B cell (primary cell): ENCODE results near the gene RNF111. TPM values are rescaled to one million over a fixed set of nuclear protein-coding genes. Genes with fewer than 3 reads are reported as not detected.

ENCODE experiments used
- ATAC-seq: fragments of 200-7000 bp; cut with Tn5 transposase; one replicate; pipeline ENCODE4 v1.10.0; 2021; ENCODE audit warnings: low read depth, mild to moderate bottlenecking, moderate number of reproducible peaks, moderate library complexity
- CTCF ChIA-PET: fragments of 350-600 bp; sonication (Branson Sonifier 250); formaldehyde crosslinking; loops from one replicate; lab custom pipeline; 2021; ENCODE audit warnings: antibody characterized with exemption, inconsistent platforms; lab: Charles Lee
- POLR2A ChIA-PET: fragments of 350-600 bp; sonication (Branson Sonifier 250); formaldehyde crosslinking; loops from one replicate; lab custom pipeline; 2021; ENCODE audit warnings: antibody characterized with exemption; lab: Charles Lee
- DNase-seq: peaks from one replicate; pipeline ENCODE4 v3.0.0; 2013
- H2AFZ ChIP-seq: 2 replicates; pipeline ENCODE4 v1.6.1; 2012; ENCODE audit warnings: mild to moderate bottlenecking, low read depth, low read length; ENCODE audit not compliant: insufficient read depth, poor library complexity, severe bottlenecking
- H3K27ac ChIP-seq, 2 donors: 1 replicate in 1 of 2; 2 replicates in 1 of 2; pipeline ENCODE4 v1.5.1; 2012 to 2013; ENCODE audit warnings: low read length in 2 of 2, mild to moderate bottlenecking in 2 of 2, moderate library complexity in 1 of 2
- H3K27me3 ChIP-seq, 4 experiments: fragments of 200-600 bp in 1 of 4; sonication (generic) in 1 of 4; replicated peaks in 1 of 4; 1 replicate in 2 of 4; 2 replicates in 2 of 4; pipeline versions ENCODE4 v1.6.1 to v1.7.0; 2013 to 2016; ENCODE audit warnings: low read length in 3 of 4, mild to moderate bottlenecking in 2 of 4, mixed read lengths in 1 of 4, moderate library complexity in 1 of 4; ENCODE audit not compliant: insufficient read depth in 4 of 4, control insufficient read depth in 3 of 4; ENCODE audit errors: control extremely low read depth in 1 of 4
- H3K36me3 ChIP-seq, 2 experiments: replicated peaks in 1 of 2; 1 replicate in 1 of 2; 2 replicates in 1 of 2; pipeline versions ENCODE4 v1.6.1 to v1.7.1; 2013; ENCODE audit warnings: low read length in 1 of 2; ENCODE audit not compliant: insufficient read depth in 2 of 2, control insufficient read depth in 1 of 2; ENCODE audit errors: control extremely low read depth in 1 of 2, extremely low read depth in 1 of 2
- H3K4me1 ChIP-seq, 2 donors: fragments of 200-600 bp in 1 of 2; sonication (generic) in 1 of 2; 1 replicate in 1 of 2; 2 replicates in 1 of 2; pipeline versions ENCODE4 v1.5.1 to v1.6.1; 2013 to 2017; ENCODE audit warnings: low read length in 2 of 2; ENCODE audit not compliant: control insufficient read depth in 2 of 2, insufficient read depth in 2 of 2
- H3K4me2 ChIP-seq: replicated peaks from 2 replicates; pipeline ENCODE3; 2012; ENCODE audit warnings: mild to moderate bottlenecking, low read depth, low read length; ENCODE audit not compliant: poor library complexity, severe bottlenecking
- H3K4me3 ChIP-seq, 5 experiments: fragments of 200-600 bp in 1 of 5; sonication (generic) in 1 of 5; 1 replicate in 3 of 5; 2 replicates in 2 of 5; pipeline versions ENCODE4 v1.5.1 to v1.7.0; 2011 to 2016; ENCODE audit warnings: low read length in 4 of 5, mild to moderate bottlenecking in 4 of 5, low read depth in 2 of 5, control low read depth in 1 of 5, moderate library complexity in 1 of 5; ENCODE audit not compliant: insufficient read depth in 1 of 5; ENCODE audit errors: control extremely low read depth in 1 of 5, extremely low read depth in 1 of 5
- H3K79me2 ChIP-seq: fragments of 200-600 bp; sonication (generic); one replicate; pipeline ENCODE4 v1.6.0; 2016; ENCODE audit warnings: low read length; ENCODE audit not compliant: control insufficient read depth, insufficient read depth
- H3K9ac ChIP-seq: fragments of 200-600 bp; sonication (generic); 2 replicates; pipeline ENCODE4 v1.6.1; 2017; ENCODE audit warnings: mild to moderate bottlenecking, low read length, moderate library complexity
- H3K9me3 ChIP-seq, 3 donors: one replicate each; pipeline versions ENCODE4 v1.6.1 to v1.7.1; 2013; ENCODE audit warnings: low read length in 2 of 3; ENCODE audit not compliant: control insufficient read depth in 2 of 3, insufficient read depth in 1 of 3; ENCODE audit errors: control extremely low read depth in 1 of 3
- H4K20me1 ChIP-seq: 2 replicates; pipeline ENCODE4 v1.6.0; 2012; ENCODE audit warnings: mild to moderate bottlenecking, low read length; ENCODE audit not compliant: insufficient read depth, control insufficient read depth, poor library complexity, severe bottlenecking
- H3K27ac Mint-ChIP-seq: one replicate; pipeline ENCODE4 v1.8.0; 2021; ENCODE audit warnings: mixed read lengths
- H3K27me3 Mint-ChIP-seq: one replicate; pipeline ENCODE4 v1.8.0; 2021; ENCODE audit warnings: mixed read lengths
- H3K4me1 Mint-ChIP-seq: one replicate; pipeline ENCODE4 v1.8.0; 2021; ENCODE audit warnings: mixed read lengths
- H3K4me3 Mint-ChIP-seq: one replicate; pipeline ENCODE4 v1.8.0; 2021; ENCODE audit warnings: mixed read lengths
- H3K9me3 Mint-ChIP-seq: one replicate; pipeline ENCODE4 v1.8.0; 2022; ENCODE audit warnings: mixed read lengths; ENCODE audit not compliant: insufficient read depth
- EZH2 ChIP-seq: IDR thresholded peaks from 2 replicates; pipeline ENCODE4 v1.6.1; 2012; ENCODE audit warnings: borderline replicate concordance, low read depth, mild to moderate bottlenecking, moderate library complexity, low read length; ENCODE audit not compliant: insufficient read depth, poor library complexity, severe bottlenecking
- WGBS: methylation state at CpG from one replicate; pipeline ENCODE4 v1.1.5; 2013; ENCODE audit warnings: missing lambda C conversion rate; ENCODE audit not compliant: insufficient coverage; 5-methylcytosine and 5-hydroxymethylcytosine counted together
- intact Hi-C: fragments of 100-400 bp; cut with micrococcal nuclease; formaldehyde crosslinking; loops from one replicate; pipeline ENCODE4 v1.10.0; 2022
- polyA plus RNA-seq: library from polyadenylated mRNA; depleted of rRNA; stranded (reverse); fragments of >200 nt; gene quantifications from 2 replicates; pipeline ENCODE4 v1.2.3, GENCODE V29; 2012
- total RNA-seq, 2 donors: library from RNA; stranded (reverse); fragments of 120-200 nt in 1 of 2; gene quantifications; 1 replicate in 1 of 2; 2 replicates in 1 of 2; pipeline versions ENCODE4 v1.2.3 to v1.2.4, GENCODE V29; 2013 to 2022
- TF ChIP-seq, protein P1 (sequence below): fragments of 200-600 bp; IDR thresholded peaks from one replicate; pipeline ENCODE4 v1.8.0; 2022; ENCODE audit warnings: antibody characterized with exemption, mild to moderate bottlenecking

Gene RNF111
- total and polyA plus RNA-seq, 2 donors (not counting 1 experiment from before 2014, with no cell fraction given), result 24.9 to 72.3 TPM

DNA sequence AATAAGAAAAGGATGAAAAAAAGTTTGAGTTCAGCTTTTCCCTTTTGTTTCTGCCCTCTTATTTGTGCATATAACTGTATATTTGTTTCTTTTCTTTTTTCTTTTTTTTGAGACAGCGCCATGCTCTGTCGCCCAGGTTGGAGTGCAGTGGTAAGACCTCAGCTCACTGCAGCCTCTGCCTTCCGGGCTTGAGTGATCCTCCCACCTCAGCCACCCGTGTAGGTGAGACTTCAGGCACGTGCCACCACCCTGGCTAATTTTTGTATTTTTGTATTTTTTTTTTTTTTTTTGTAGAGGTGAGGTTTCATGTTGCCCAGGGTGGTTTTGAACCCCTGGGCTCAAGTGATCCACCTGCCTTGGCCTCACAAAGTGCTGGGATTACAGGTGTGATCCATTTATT lies 31.4 kb downstream of the RNF111 start:
- peaks cover 69% of the 10 kb centered on the region for H3K79me2 ChIP-seq
- peaks cover 3 to 5% of the 10 kb centered on the region in 2 donors for H3K4me1 ChIP-seq
- POLR2A ChIA-PET, result no interaction called here
- H2AFZ ChIP-seq, result no peak overlapping the region
- H3K27ac ChIP-seq, result no peak overlapping the region
- Mint-ChIP-seq H3K27ac (no peak overlapping the region), H3K9me3 (no peaks in the 10 kb centered on the region), H3K4me3 (no peak overlapping the region), H3K4me1 (peaks cover 30% of the 10 kb centered on the region), H3K27me3 (no peaks in the 10 kb centered on the region)
- 80% methylated on average over 1 of the region's 5 CpGs for WGBS
- H3K4me2 ChIP-seq, result peak overlapping the region; percentile 15
- ATAC-seq, result no peak
- peaks cover 0 to 4% of the 10 kb centered on the region in 2 experiments for H3K36me3 ChIP-seq
- CTCF ChIA-PET, result no interaction called here
- intact Hi-C loops, result loop anchor here (5.0 kb wide), 1 partner anchor 33 kb away; no protein-coding TSS in a partner anchor
- DNase-seq, result peak; percentile 19
- peaks cover 18% of the 10 kb centered on the region for H4K20me1 ChIP-seq
- H3K4me3 ChIP-seq, result no peak overlapping the region
- H3K9me3 ChIP-seq, result no peaks in the 10 kb centered on the region
- TF ChIP-seq, protein P1, sequence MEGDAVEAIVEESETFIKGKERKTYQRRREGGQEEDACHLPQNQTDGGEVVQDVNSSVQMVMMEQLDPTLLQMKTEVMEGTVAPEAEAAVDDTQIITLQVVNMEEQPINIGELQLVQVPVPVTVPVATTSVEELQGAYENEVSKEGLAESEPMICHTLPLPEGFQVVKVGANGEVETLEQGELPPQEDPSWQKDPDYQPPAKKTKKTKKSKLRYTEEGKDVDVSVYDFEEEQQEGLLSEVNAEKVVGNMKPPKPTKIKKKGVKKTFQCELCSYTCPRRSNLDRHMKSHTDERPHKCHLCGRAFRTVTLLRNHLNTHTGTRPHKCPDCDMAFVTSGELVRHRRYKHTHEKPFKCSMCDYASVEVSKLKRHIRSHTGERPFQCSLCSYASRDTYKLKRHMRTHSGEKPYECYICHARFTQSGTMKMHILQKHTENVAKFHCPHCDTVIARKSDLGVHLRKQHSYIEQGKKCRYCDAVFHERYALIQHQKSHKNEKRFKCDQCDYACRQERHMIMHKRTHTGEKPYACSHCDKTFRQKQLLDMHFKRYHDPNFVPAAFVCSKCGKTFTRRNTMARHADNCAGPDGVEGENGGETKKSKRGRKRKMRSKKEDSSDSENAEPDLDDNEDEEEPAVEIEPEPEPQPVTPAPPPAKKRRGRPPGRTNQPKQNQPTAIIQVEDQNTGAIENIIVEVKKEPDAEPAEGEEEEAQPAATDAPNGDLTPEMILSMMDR, result no peak
- TF ChIP-seq EZH2, result no peak
- H3K9ac ChIP-seq, result no peak overlapping the region
- H3K27me3 ChIP-seq, result no peaks in the 10 kb centered on the region

DNA sequence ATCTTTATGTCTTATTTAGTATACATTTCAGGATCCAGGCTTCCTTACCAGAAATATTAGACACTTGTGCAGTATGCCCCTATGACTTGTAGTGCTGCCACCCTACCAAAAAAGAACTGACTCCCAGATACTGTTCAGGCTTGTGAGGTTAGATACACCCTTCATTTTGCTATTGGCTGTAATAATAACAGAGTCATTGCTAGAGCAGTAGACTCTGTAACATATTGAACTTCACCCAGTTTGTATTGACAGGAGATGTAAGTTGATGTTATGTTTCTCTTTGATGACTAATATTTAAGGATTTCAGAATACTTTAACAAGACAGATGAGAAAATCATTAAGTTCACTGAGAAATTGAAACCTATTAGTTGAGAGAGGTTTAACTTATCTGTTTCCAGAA lies 32.9 kb downstream of the RNF111 start:
- intact Hi-C loops, result no loop called here
- no peak overlapping the region for H3K27ac ChIP-seq
- Mint-ChIP-seq H3K27me3 (no peaks in the 10 kb centered on the region), H3K9me3 (no peaks in the 10 kb centered on the region), H3K4me3 (no peak overlapping the region), H3K27ac (peak overlapping the region; percentile 2), H3K4me1 (peaks cover 25% of the 10 kb centered on the region)
- ATAC-seq (no peak), DNase-seq (no peak)
- no peak for TF ChIP-seq EZH2
- TF ChIP-seq, protein P1, result no peak
- no peak overlapping the region for H3K9ac ChIP-seq
- H3K4me1 ChIP-seq, result peaks cover 3 to 5% of the 10 kb centered on the region in 2 donors
- H3K36me3 ChIP-seq, result peaks cover 0 to 9% of the 10 kb centered on the region in 2 experiments
- no peak overlapping the region for H3K4me2 ChIP-seq
- H3K79me2 ChIP-seq, result peaks cover 65% of the 10 kb centered on the region
- no peaks in the 10 kb centered on the region for H3K9me3 ChIP-seq
- POLR2A ChIA-PET, result no interaction called here
- no peak overlapping the region for H3K4me3 ChIP-seq
- no peak overlapping the region for H2AFZ ChIP-seq
- no peaks in the 10 kb centered on the region for H3K27me3 ChIP-seq
- peaks cover 10% of the 10 kb centered on the region for H4K20me1 ChIP-seq
- CTCF ChIA-PET, result no interaction called here
